ENCODE measurements around the gene SCD5. TPM values are rescaled to one million over a fixed set of nuclear protein-coding genes. Genes with fewer than 3 reads are reported as not detected.

SCD5 gene
- total and polyA plus RNA-seq, 2 of the 8 experiments (the other 6 are each of a cell fraction or from before 2014, with no cell fraction given) = 0.92 to 1.2 TPM

DNA sequence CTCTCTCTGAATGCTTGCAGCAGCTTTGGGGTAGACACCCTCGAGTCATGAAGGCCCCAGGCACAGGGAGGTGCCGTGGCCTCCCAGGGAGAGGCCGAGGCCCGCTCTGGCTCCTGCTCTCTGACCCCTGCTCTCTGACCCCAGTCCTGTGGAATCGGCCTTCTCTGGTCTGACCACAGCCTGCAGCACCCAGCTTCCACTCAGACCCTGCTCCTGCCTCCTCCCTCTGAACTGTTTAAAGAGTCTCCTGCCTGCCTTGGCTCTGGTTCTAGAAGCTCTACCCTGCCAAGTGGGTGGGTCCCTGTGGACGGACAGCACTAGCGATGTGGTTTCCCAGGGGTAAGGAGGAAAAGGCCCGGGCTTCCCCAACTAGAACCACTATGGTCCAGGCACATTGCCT, 158.6 kb downstream of the SCD5 start:
- Histone ChIP-seq H2AK5ac (ENCODE audit: low read depth, low read length) (no peak overlapping the region), H2AFZ (ENCODE audit: low read length) (no peak overlapping the region), H2BK120ac (replicated peaks; ENCODE audit: low read depth, low read length) (no peak overlapping the region), H3K56ac (replicated peaks; ENCODE audit: insufficient read length, low read depth, low read length) (no peak overlapping the region), H3K23me2 (ENCODE audit: low read depth, low read length) (no peaks in the 10 kb centered on the region), H2BK5ac (ENCODE audit: low read depth, low read length) (no peak overlapping the region), H3K14ac (ENCODE audit: insufficient read length) (no peak overlapping the region), H2BK12ac (ENCODE audit: low read depth, low read length) (no peak overlapping the region), H4K91ac (replicated peaks; ENCODE audit: insufficient read length, low read length) (no peak overlapping the region), H3K4ac (replicated peaks; ENCODE audit: insufficient read length, low read depth, low read length) (no peak overlapping the region), H3K36me3 (ENCODE audit: control insufficient read depth in 2 of 4, insufficient read depth in 4 of 4, low read length in 3 of 4) (no peaks in the 10 kb centered on the region), H3K79me1 (ENCODE audit: low read depth, low read length) (no peaks in the 10 kb centered on the region), H3K27me3 (replicated peaks in 1 of 4; ENCODE audit: control insufficient read depth in 3 of 4, extremely low read depth in 1 of 4, insufficient read depth in 3 of 4, low read length in 3 of 4) (no peaks in the 10 kb centered on the region), H3K4me1 (replicated peaks in 1 of 4; ENCODE audit: control insufficient read depth in 3 of 4, insufficient read depth in 4 of 4, low read length in 3 of 4) (no peaks in the 10 kb centered on the region), H3K4me3 (ENCODE audit: extremely low read depth in 1 of 4, insufficient read depth in 2 of 4, low read depth in 3 of 4, low read length in 4 of 4) (no peak overlapping the region), H3K79me2 (ENCODE audit: control insufficient read depth in 1 of 2, insufficient read depth in 2 of 2, low read length in 2 of 2) (no peaks in the 10 kb centered on the region), H2BK15ac (ENCODE audit: low read length) (no peak overlapping the region), H4K20me1 (replicated peaks in 1 of 2; ENCODE audit: control insufficient read depth in 1 of 2, insufficient read depth in 2 of 2, low read length in 2 of 2) (no peaks in the 10 kb centered on the region), H4K5ac (ENCODE audit: insufficient read length, low read depth, low read length) (no peak overlapping the region), H3K23ac (ENCODE audit: insufficient read length) (no peak overlapping the region), H3K18ac (ENCODE audit: extremely low read depth, low read length) (no peak overlapping the region), H3K27ac (ENCODE audit: low read depth, low read length) (no peak overlapping the region), H3K4me2 (ENCODE audit: insufficient read depth in 1 of 2, low read depth in 2 of 2, low read length in 2 of 2) (no peak overlapping the region), H3K9ac (replicated peaks in 1 of 4; ENCODE audit: extremely low read depth in 1 of 4, low read depth in 3 of 4, low read length in 3 of 4) (no peak overlapping the region), H2BK20ac (ENCODE audit: low read length) (no peak overlapping the region), H4K8ac (ENCODE audit: extremely low read depth, insufficient read depth, low read length) (no peak overlapping the region), H3K9me3 (ENCODE audit: insufficient read depth in 2 of 2, low read depth in 1 of 2, low read length in 1 of 2) (no peaks in the 10 kb centered on the region)
- ChIA-PET CTCF (ENCODE audit: partially characterized antibody) (interaction anchor here (0.7 to 1.8 kb wide), 3 partner anchors 14 to 99 kb away, joined by 3 to 5 read pairs (median 3); no protein-coding TSS in a partner anchor), POLR2A (ENCODE audit: partially characterized antibody) (interaction anchor here (0.7 kb wide), 1 partner anchor 268 kb away, joined by 3 read pairs; no protein-coding TSS in a partner anchor)
- DNase-seq (ENCODE audit: low read depth in 1 of 2, low spot score in 2 of 2) (no peak), FAIRE-seq (no peak)
- TF ChIP-seq KDM4A (IDR thresholded peaks at IDR 0.05; ENCODE audit: low read depth, low read length, severe bottlenecking) (no peak), EP300 (IDR thresholded peaks at IDR 0.05; ENCODE audit: borderline replicate concordance in 1 of 2, low read depth in 2 of 2, low read length in 2 of 2) (no peak), POLR2AphosphoS5 (IDR thresholded peaks at IDR 0.05; ENCODE audit: low read depth, low read length) (no peak), CTBP2 (IDR thresholded peaks at IDR 0.05; ENCODE audit: borderline replicate concordance, insufficient read depth, insufficient read length, low read length) (no peak), BACH1 (IDR thresholded peaks at IDR 0.05; ENCODE audit: low read length) (no peak), CREB1 (IDR thresholded peaks at IDR 0.05) (no peak), TAF7 (optimal IDR thresholded peaks at IDR 0.05; ENCODE audit: borderline replicate concordance, low read depth, low read length) (no peak), POLR2A (IDR thresholded peaks at IDR 0.05; ENCODE audit: control extremely low read depth in 1 of 2, low read depth in 2 of 2, low read length in 2 of 2) (no peak)
- TF ChIP-seq, protein P1, sequence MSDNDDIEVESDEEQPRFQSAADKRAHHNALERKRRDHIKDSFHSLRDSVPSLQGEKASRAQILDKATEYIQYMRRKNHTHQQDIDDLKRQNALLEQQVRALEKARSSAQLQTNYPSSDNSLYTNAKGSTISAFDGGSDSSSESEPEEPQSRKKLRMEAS (IDR thresholded peaks at IDR 0.05) = no peak
- 84% methylated on average over 8 of the region's 8 CpGs; no CpG with 5 or more reads in 1 of the 2 experiments for WGBS, 2 experiments (ENCODE audit: extremely low coverage in 1 of 2, insufficient coverage in 1 of 2, insufficient read length in 1 of 2, insufficient replicate concordance in 2 of 2, low coverage in 1 of 2, low lambda C conversion rate in 2 of 2, missing lambda C conversion rate in 1 of 2)
